GM21515 (cell line): ENCODE data around the gene SLC9A9.

Source experiments
- ATAC-seq: cut with Tn5 transposase; IDR thresholded peaks from one replicate; pipeline ENCODE4 v1.9.1; 2021; ENCODE audit not compliant: unreplicated experiment

Gene SLC9A9

DNA sequence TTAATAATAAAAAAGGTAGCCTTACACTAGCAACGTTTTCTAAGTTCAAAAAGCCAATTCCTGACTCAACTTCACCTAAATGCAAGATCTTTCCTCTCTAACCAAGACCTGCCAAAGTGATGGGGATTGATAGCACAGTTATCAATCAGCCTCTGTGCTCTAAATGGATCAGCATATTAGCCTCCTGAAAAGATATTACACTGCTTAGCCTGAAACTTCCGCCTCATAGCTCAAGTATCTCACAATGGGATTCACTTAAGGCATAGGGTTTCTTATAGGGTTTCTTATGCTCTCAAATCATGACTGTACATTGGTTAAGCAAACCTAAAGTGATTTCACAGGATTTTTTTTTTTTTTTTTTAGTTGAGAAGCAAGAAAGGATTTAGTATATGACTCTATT, 436 bp upstream of the SLC9A9 start:
- ATAC-seq = no peak

DNA sequence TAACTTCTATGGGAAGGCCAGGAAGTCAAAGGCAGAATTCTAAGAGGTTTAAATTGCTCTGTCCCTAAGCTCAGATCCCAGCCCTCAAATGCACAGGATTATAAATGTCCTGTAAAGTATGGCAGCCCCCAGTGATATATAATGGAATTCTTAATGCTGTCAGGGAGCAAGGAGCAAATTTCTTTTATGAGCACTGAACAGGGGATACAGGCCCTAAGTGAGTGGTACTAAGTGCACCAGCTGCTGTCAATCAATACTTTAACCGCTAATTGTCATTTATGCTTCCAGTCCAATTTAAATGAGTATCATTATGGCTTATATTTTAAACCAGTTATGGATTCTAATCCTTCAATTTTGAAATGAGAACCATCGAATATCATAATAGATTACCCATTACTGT, 4.7 kb downstream of the SLC9A9 start:
- ATAC-seq = no peak

DNA sequence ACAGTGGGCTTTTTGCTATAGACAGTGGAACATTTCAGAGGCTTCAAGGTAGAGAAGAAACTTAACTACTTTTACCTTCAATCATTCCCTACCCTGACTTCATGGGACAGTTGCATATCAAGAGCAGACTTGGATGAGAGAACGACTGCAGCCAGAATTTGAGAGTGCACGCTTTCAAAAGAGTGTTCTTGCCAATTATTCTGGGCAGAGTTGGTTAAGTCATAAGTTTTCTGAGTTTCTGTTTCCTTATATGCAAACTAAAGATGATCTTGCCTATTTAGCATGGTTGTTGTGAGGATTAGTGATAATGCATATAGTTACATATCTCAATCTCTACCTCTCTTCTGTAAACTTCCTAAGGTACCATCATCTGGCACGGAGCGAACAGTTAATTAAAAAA, 7.6 kb downstream of the SLC9A9 start:
- no peak for ATAC-seq

DNA sequence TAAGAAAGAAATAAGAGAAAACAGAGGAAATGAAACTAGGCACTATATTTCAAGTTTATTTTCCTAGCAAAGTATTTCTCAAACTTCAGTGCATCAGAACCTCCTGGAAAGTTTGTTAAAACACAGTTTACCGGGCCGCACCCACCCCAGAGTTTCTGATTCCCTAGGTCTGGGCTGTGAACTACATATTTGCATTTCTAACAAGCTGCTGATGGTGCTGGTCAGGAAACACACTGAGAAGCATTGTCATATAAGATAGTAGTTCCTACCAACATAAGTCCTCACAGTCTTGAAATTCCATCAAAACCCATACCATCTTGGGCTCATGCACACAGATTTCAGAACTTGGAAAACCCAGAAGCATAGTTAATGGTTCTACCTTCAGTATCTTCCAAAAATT, 8.3 kb downstream of the SLC9A9 start:
- ATAC-seq = no peak

DNA sequence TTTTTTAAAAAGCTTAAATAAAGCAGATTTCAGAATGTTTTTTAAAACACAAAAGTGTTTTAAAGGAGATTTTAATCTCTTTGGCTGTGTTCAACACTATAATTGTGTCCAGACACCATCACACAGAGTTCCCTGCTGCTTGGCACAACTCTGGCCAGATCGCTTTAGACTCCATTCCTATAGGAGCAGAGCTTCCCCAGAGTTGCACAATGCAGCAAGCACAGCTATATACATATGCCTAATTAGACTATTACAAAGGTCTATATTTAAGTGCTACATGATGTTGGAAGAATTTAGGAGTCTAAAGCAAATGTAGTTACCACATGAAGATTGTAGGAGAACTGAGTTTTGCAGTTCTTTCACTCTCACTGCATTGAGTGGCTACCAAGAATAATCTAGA, 11.2 kb downstream of the SLC9A9 start:
- ATAC-seq = no peak

DNA sequence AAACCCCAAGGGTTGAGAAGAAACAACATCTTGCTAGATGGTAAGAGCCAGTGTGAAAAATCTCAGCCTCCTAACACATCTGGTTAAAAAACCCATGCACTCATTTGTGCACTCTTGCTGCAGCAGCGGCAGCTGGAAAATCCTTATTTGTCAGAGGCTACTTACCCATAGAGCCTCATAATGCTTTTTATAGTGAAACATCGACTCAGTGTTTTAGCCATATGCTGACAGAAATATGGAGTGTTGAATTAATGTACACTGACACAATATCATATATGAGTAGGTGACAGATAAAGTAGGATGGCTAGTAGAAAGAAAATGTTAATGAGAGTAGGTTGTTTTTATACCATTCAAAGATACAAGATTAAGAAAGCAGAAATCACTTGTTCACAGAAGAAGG, 13.0 kb downstream of the SLC9A9 start:
- ATAC-seq = no peak

DNA sequence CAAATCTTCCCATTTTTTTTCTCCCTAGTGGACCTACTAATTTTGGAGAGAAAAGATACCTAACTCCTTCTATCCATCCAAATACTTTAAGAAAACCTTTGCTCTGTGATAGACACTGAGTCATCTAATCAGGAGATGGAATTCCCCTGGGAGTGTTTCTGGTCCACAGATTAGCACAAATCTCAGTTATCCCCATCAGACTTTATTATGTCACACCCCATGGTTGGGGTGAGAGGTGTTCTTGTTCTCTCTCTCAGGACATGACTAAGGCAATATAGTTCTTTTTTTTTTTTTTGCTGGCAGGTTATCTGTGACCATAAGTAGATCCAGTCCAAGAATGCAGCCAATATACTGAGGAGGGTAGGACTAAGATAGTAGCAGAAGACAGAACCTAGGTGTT, 15.8 kb downstream of the SLC9A9 start:
- peak; percentile 49 for ATAC-seq

DNA sequence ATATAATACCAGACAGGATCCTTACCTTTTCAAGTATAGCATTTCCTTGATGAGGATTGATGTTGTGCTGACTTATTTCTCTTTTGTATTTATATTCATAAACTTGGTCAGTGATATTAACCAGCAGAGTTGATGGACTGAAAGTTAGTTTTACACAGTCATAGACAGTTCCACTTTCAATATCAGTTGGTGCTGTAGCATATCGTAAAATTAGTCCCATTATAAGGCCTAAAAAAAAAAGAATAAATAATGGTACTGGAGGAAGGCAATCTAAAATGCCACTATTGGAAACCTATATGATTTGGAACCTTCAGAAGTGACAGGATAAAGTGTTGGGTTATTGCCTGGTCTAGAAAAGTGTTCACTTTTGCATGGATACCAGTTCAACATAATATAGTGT, 16.3 kb downstream of the SLC9A9 start:
- peak; percentile 80 for ATAC-seq

DNA sequence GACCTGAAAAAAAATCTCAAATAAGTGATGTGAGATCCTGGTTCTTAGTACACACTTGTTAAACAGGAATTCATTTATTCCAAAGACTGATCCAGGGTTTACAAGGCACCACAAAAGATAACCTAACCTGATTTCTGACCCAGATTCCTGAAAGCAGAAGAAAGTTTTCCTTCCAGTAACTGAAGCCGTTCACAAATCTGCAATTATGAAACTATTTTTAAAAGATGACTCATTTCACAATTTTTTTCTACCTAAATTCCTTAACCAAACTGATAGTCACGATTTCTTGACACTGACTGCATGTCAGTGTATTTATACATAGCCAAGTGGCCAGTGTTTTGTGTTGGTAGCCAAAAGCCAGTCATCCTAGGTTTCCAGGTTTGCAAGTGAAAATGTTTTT, 17.1 kb downstream of the SLC9A9 start:
- no peak for ATAC-seq

DNA sequence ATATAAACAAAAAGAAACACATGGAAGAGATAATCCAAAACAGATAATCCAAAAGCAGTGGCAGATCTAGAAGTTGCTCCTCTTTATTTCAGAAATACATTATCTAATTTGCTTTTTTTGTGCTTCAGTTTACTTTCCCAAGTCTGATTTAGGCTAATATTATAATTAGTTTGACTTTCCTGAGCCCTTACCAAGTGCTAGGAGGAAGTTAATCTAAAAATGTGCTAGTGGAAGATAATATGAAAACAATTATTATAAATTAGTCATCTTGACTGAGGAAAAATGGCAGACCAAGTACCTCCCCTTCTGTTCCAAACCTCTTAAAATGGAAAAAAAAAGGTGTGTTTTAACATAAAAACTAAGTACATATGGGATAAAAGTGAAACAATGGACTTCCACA, 17.5 kb downstream of the SLC9A9 start:
- no peak for ATAC-seq

DNA sequence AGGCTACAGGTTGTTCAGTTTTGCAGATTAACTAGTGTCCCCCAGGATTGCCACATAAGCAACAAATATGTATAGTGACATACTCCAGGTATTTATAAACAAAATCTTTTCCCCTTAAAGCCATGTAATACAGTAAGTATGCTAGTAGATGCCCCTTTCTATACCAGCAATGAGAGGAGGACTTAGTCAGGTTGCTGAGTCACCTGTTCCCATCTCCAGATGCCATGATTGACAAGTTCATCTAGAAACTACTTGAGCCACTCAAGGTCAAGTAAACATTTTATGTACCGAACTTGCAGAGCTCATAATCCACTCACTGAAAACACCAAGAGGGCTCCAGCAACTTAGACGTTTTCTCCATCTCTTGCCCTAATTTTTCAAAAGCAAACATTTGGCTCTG, 18.2 kb downstream of the SLC9A9 start:
- no peak for ATAC-seq

DNA sequence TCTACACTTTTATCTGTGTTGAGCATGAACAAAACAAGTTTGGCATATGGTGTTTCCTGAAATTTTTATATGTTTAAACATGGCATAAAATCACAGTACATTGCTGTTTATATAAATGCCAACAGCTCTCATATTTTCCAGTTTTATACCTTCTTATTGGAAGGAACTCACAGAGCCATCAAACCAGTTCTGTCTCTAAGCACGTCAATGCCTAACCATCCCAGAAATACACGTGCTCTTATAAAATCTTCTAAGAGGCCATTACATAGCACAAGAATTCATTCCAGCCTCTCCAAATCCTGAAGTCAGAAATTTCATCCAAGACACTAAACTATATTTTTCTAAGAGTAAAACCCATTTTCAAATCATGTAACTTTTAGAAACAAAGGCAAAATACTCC, 20.8 kb downstream of the SLC9A9 start:
- ATAC-seq = no peak

DNA sequence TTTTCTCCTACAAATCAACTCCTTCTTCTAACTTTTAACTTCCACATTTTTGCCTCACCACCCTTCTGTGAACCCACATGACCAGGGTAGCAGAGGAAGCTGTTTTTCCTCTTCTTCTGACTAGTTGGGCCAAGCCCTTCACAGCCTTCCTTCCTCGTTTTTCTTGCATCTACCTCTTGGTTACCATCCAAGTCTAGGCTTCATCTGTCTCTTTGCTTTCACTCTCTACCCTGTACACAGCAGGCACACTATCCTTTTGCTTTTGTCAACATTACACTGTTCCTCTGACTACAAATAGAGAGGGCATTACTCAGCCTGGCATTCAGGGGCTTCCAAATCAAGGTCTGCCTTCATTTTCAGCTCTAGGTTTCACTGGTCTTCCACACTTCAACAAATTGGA, 22.0 kb downstream of the SLC9A9 start:
- ATAC-seq = no peak

DNA sequence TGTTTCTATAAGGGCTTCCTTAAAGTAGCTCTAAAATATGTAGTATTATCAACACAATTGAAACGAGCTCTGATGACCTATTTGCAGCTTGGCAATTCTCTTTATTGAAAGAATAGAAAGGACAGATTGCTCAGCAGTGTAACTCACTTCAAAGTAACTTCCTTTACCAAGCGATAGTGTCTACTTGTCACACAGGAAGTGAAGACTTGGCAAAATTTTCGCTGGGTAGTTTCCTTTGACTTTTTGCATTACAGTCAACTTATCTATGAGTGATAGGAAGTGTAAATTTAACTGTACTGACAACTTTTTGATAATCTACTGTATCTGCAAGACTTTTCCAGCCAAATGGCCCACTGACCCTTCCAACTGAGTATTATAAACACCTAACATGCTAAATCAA, 22.8 kb downstream of the SLC9A9 start:
- ATAC-seq = peak; percentile 60

DNA sequence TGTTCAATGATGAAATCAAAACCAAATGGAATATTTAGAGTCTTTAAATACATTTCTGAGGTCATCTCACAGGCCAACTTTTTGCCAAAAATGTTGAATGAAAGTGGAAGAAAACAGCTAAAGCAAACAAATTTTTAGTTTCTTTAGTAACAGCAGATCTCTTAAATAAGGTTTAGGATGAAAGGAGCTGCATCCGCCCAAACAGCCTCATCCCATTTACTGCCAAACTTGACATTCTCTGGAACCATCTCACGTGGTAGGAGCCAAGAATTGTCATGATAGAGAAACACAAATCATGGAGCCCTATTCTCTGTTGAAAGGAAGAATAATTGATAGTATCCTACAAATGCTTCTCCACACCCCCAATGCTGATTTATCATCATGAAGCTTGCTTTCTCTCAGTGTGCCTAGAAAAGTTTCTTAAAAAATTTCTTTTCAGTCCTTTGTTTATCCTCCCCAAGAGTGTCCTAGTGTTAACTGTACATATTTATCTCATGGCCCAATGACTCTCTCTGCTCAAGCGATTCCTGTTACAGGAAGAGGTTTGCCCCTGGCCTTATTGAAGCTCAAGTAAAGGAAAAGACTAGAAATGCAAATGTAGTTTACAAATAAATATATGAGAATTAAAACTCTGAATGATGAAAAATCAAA, 23.4 kb downstream of the SLC9A9 start:
- ATAC-seq = no peak

DNA sequence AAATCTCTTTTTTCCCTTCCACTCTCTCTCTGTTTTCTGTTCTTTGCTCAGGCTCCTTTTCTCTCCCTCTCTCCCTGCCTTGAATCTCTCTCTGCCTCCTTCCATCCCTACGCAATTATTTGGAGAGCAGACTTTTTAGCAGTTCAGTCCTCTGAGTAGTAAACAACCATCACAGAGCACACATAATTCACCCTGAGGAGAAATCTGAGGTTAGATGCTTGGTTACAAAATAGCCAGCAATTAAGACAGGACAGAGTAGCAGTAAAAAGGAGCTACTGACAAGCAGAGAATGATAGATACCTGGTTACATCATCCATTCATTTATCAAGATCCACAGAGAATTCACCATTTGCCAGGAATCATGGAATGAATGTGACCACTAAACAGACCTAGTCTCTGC, 25.5 kb downstream of the SLC9A9 start:
- ATAC-seq = no peak

DNA sequence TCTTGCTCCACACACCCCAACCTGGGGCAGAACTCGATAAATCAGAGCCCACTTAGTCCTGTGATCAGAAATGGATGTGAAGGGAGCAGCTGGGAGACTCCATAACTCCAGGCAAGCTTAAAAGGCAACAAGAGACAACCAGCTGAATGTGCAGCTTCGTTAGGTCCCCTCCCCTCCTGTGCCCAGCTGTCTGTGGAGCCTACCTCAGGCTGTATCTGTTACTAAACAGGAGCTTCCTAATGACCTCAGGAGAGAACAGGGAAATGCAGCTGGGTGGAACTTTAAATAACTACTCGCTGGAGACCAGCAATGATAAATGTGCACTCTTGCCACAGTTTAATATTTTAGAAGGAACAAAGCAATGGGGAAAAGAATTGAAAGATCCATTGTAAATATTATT, 25.9 kb downstream of the SLC9A9 start:
- ATAC-seq = no peak

DNA sequence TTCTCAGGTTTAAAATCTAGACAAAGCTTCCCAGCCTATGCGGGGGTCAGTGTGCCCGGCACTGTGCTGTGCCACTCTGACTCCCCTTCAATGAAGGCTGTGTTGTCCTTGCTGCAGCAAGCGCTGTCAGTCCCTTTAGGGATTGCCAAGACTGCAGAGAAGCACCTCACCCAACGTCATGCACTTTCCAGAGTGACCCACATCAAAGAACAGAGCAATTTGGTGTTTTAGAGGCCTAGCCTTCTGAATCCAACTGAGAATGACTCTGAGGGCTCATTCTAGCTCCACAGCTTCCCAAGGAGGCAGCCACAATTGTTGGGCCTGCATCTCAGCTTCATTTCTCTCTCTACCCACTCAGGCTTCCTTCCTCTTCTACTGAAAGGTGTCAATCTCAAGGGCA, 26.4 kb downstream of the SLC9A9 start:
- ATAC-seq = no peak

DNA sequence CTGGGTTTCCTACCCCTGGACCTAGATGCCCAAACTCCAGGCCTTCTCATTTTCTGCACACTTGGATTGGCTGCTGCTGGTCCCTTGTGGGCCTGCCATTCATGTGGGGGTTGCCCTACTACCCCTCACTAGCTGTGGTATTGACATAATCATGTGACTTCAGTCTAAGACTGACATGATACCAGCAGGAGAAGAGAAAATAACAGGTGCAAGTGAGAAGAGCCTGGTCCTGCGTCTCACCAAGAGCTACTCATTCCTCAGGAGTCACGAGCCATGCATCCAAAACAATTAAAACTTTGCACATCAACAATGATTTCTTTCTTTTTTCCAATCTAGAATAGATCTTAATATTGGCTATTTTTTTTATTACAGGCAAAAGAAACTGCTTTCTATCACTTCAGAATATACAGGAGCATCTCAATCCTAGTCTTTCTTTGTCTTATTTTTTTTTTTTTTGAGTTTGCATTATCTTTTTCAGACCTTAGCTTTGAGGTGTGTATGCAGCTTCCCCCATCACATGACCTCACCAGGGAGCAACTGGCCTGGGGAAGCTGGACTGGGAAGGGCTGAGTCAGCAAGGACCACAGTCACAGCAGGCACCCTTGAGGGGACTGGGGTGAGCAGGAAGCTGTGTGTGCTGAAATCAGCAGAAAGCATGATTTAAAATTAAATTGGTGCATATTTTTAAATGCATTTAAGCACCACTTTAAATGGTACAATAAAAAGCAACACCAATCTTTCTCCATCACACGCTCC, 27.6 kb downstream of the SLC9A9 start:
- no peak for ATAC-seq

DNA sequence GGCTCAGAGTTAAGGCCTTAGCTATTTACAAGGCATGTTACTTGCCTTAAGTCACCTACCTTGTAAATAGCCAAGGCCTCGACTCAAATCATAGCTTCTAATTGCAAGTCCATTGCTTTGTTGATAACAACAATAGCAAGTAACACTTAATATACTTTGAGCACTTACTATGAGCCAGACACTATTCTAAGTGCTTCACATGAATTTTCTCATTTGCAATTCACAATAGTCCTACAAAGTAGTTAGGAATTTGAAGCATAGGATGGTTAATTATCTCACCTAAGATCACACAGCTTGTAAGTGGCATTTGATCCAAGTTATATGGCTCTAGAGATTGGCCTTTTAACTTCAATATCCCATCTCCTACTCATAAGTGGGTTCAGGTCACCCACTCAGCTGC, 28.4 kb downstream of the SLC9A9 start:
- no peak for ATAC-seq

DNA sequence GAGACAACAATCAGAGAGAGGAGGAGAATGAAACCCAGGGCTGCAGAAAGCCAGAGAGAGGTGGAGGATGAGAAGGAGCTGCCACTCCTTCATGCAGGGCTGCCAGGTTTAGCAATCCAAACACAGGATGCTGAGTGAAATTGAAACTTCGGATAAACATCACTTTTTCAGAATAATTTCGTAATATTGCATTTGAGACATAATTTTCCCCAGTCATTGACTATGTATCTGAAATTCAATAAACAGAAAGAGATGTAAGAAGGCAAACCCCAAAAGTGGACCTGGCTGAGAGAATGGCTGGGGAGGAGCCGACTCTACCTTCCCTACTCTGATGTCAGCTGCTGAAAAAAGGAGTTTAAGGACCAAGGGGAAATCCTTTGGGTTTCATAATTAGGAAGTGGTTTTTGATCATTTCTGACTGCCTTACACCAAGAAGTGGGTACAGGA, 33.8 kb downstream of the SLC9A9 start:
- ATAC-seq = no peak

DNA sequence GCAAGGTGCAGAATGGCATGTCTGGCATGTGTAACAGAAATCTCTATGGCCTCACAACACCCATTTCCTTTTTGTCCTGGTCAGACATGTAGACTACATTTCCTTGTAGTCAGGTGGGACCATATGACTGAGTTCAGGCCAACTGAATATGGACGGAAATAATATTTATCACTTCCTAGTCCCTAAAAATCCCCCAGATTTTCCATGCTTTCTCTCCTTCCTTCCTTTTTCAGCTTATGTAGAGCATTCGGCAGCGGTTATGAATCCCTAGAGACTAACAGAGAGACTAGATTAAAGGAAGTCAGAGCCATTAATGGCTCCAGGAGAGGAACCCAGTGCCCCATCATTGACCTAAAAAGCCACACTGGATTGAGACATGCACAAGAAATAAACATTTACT, 35.8 kb downstream of the SLC9A9 start:
- no peak for ATAC-seq

DNA sequence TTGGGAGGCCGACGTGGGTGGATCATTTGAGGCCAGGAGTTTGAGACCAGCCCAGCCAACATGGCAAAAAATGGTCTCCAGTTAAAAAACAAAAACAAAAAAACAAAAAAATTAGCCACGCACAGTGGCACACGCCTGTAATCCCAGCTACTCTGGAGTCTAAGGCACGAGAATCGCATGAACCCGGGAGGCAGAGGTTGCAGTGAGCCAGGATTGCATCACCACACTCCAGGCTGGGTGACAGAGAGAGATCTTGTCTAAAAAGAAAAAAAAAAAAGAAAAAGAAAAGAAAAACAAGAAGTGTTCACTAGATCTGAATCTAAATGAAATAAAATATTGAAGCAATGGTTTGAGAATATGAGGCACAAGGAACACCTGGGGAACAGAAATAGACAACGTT, 36.7 kb downstream of the SLC9A9 start:
- ATAC-seq = no peak
